Common myeloid progenitor, CD34-positive (primary cell): Measurements from ENCODE around the gene TXNL4A.

Experiments
- CTCF ChIA-PET: fragments of 350-600 bp; sonication (Branson Sonifier 250); formaldehyde crosslinking; loops from one replicate; lab custom pipeline; 2021; ENCODE audit warnings: antibody characterized with exemption; lab: Charles Lee
- POLR2A ChIA-PET: fragments of 350-600 bp; sonication (Branson Sonifier 250); formaldehyde crosslinking; loops from one replicate; lab custom pipeline; 2021; ENCODE audit warnings: antibody characterized with exemption; lab: Charles Lee
- DNase-seq, 3 donors: peaks; one replicate each; pipeline versions ENCODE4 v3.0.0 to v3.0.0-alpha.2; 2013
- H3K27ac ChIP-seq, 2 experiments: 1 replicate in 1 of 2; 2 replicates in 1 of 2; pipeline ENCODE4 v1.7.0; 2013; ENCODE audit warnings: inconsistent platforms in 2 of 2, low read length in 2 of 2, mild to moderate bottlenecking in 2 of 2, low read depth in 1 of 2, moderate library complexity in 1 of 2; ENCODE audit not compliant: severe bottlenecking in 2 of 2, insufficient read depth in 1 of 2, poor library complexity in 1 of 2
- H3K27me3 ChIP-seq, 5 experiments: replicated peaks in 2 of 5; 1 replicate in 3 of 5; 2 replicates in 2 of 5; pipeline versions ENCODE4 v1.6.1 to v1.7.0; 2013; ENCODE audit warnings: low read length in 4 of 5, mild to moderate bottlenecking in 2 of 5, moderate library complexity in 2 of 5, inconsistent platforms in 1 of 5; ENCODE audit not compliant: insufficient read depth in 5 of 5, control insufficient read depth in 4 of 5
- H3K36me3 ChIP-seq, 4 experiments: 1 replicate in 2 of 4; 2 replicates in 2 of 4; pipeline versions ENCODE4 v1.6.1 to v1.7.0; 2013; ENCODE audit warnings: low read length in 3 of 4, control low read depth in 1 of 4, mild to moderate bottlenecking in 1 of 4; ENCODE audit not compliant: control insufficient read depth in 4 of 4, insufficient read depth in 4 of 4
- H3K4me1 ChIP-seq, 4 experiments: 1 replicate in 3 of 4; 2 replicates in 1 of 4; pipeline versions ENCODE4 v1.6.1 to v1.7.1; 2013; ENCODE audit warnings: low read length in 3 of 4, mild to moderate bottlenecking in 3 of 4, control low read depth in 1 of 4, inconsistent platforms in 1 of 4, moderate library complexity in 1 of 4; ENCODE audit not compliant: control insufficient read depth in 4 of 4, insufficient read depth in 4 of 4; ENCODE audit errors: control extremely low read depth in 1 of 4
- H3K4me3 ChIP-seq, 7 experiments: 1 replicate in 4 of 7; 2 replicates in 3 of 7; pipeline versions ENCODE4 v1.5.1 to v1.7.0; 2013; ENCODE audit warnings: mild to moderate bottlenecking in 7 of 7, low read length in 6 of 7, moderate library complexity in 6 of 7, inconsistent platforms in 2 of 7, low read depth in 2 of 7, control low read depth in 1 of 7; ENCODE audit not compliant: insufficient read depth in 4 of 7, control insufficient read depth in 1 of 7; ENCODE audit errors: extremely low read depth in 1 of 7
- H3K9me3 ChIP-seq, 5 experiments: 1 replicate in 4 of 5; 2 replicates in 1 of 5; pipeline versions ENCODE4 v1.6.1 to v1.7.1; 2013; ENCODE audit warnings: low read length in 4 of 5, mild to moderate bottlenecking in 2 of 5, inconsistent platforms in 1 of 5, low read depth in 1 of 5, moderate library complexity in 1 of 5; ENCODE audit not compliant: control insufficient read depth in 4 of 5, insufficient read depth in 2 of 5; ENCODE audit errors: control extremely low read depth in 1 of 5
- WGBS: methylation state at CpG from one replicate; pipeline ENCODE4 v1.1.5; 2013; ENCODE audit not compliant: insufficient coverage; 5-methylcytosine and 5-hydroxymethylcytosine counted together

TXNL4A gene

DNA sequence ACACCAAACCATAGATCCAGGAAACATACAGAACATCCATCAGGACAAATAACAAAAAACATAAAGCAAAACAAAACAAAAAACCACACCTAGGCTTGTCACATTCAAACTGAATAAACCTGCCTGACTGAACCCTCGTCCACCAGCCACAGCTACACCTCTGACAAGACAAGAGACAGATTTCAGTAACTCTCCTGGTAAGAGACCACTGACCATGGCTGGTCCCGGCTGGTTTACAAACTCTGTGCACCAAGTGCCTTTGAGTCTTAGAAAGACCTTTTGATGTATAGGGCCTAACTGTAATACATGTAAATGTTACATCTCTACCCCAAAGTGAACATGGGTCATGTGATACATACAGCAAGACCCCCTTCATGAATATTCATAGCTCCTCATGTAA lies 32.1 kb downstream of the TXNL4A start:
- Histone ChIP-seq H3K36me3 (no peaks in the 10 kb centered on the region), H3K4me1 (peaks cover 0 to 17% (median 12%) of the 10 kb centered on the region in 4 experiments), H3K9me3 (no peaks in the 10 kb centered on the region), H3K27ac (no peak overlapping the region), H3K27me3 (peaks cover 0 to 6% (median 3%) of the 10 kb centered on the region in 5 experiments), H3K4me3 (no peak overlapping the region)
- WGBS = 83% methylated on average over 1 of the region's 2 CpGs
- DNase-seq = no peak
- CTCF ChIA-PET = no interaction called here
- POLR2A ChIA-PET = no interaction called here

DNA sequence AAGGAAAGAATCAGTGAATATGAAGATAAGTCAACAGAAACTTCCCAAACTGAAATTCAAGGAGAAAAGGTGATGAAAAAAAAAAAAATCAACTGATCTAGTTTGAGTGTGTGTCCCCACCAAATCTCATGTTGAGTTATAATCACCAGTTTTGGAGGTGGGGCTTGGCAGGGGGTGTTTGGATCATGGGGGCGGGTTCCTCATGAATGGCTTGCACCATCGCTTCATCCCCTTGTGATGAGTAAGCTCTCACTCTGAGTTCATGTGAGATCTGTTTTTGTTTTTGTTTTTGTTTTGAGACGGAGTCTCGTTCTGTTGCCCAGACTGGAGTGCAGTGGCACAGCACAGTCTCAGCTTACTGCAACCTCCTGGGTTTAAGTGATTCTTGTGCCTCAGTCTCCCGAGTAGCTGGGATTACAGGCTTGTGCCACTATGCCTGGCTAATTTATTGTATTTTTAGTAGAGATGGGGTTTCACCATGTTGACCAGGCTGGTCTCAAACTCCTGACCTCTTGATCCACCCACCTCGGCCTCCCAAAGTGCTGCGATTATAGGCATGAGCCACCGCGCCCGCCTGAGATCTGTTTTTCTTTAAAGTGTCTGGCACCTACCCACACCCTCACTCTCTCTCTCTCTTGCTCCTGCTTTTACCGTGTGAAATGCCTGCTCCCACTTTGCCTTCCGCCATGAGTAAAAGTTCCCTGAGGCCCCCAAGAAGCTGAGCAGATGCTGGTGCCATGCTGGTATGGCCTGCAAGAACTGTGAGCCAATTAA lies 32.9 kb downstream of the TXNL4A start:
- H3K27ac ChIP-seq = no peak overlapping the region
- DNase-seq = no peak
- no peak overlapping the region for H3K4me3 ChIP-seq
- 94% methylated on average over 8 of the region's 12 CpGs for WGBS
- peaks cover 0 to 6% (median 3%) of the 10 kb centered on the region in 5 experiments for H3K27me3 ChIP-seq
- POLR2A ChIA-PET = interaction anchor here (0.6 kb wide), 1 partner anchor 43 kb away, joined by 3 read pairs; no protein-coding TSS in a partner anchor
- H3K4me1 ChIP-seq = peaks cover 0 to 17% (median 13%) of the 10 kb centered on the region in 4 experiments
- CTCF ChIA-PET = interaction anchor here (1.3 kb wide), 1 partner anchor 10 kb away, joined by 3 read pairs; no protein-coding TSS in a partner anchor
- no peaks in the 10 kb centered on the region for H3K9me3 ChIP-seq
- H3K36me3 ChIP-seq = no peaks in the 10 kb centered on the region

GRCh38 chr18:79954791-79955190 lies 33.6 kb downstream of the TXNL4A start:
- no peak overlapping the region for H3K27ac ChIP-seq
- DNase-seq = peak in 1 of 3 donors; percentile 36
- H3K9me3 ChIP-seq = no peaks in the 10 kb centered on the region
- H3K27me3 ChIP-seq = peaks cover 0 to 6% (median 3%) of the 10 kb centered on the region in 5 experiments
- H3K4me1 ChIP-seq = peaks cover 2 to 21% (median 18%) of the 10 kb centered on the region in 4 experiments
- no peaks in the 10 kb centered on the region for H3K36me3 ChIP-seq
- ChIA-PET CTCF (interaction anchor here (1.0 to 1.3 kb wide), 2 partner anchors 10 to 163 kb away, joined by 3 read pairs; no protein-coding TSS in a partner anchor), POLR2A (interaction anchor here (0.6 kb wide), 1 partner anchor 151 kb away, joined by 7 read pairs; no protein-coding TSS in a partner anchor)
- 68% methylated on average over 5 of the region's 5 CpGs for WGBS
- H3K4me3 ChIP-seq = no peak overlapping the region

- H3K4me3 ChIP-seq = no peak overlapping the region
- H3K36me3 ChIP-seq = peaks cover 0 to under 1% (median under 1%) of the 10 kb centered on the region in 4 experiments
- peak in 1 of 3 donors; percentile 27 for DNase-seq
- peaks cover 6 to 26% (median 24%) of the 10 kb centered on the region in 4 experiments for H3K4me1 ChIP-seq
- ChIA-PET CTCF (interaction anchor here (1.0 kb wide), 1 partner anchor 162 kb away, joined by 3 read pairs; no protein-coding TSS in a partner anchor), POLR2A (interaction anchor here (0.6 kb wide), 1 partner anchor 152 kb away, joined by 7 read pairs; no protein-coding TSS in a partner anchor)
- 92% methylated on average over 10 of the region's 10 CpGs for WGBS
- H3K27ac ChIP-seq = no peak overlapping the region
- H3K9me3 ChIP-seq = no peaks in the 10 kb centered on the region
- H3K27me3 ChIP-seq = peaks cover 0 to 6% (median 3%) of the 10 kb centered on the region in 5 experiments
Measured at GRCh38 chr18:79953971-79954651, 34.3 kb downstream of the TXNL4A start.

GRCh38 chr18:79952996-79953559 lies 35.3 kb downstream of the TXNL4A start:
- 96% methylated on average over 23 of the region's 24 CpGs for WGBS
- DNase-seq = no peak
- ChIA-PET POLR2A (interaction anchor here (1.0 kb wide), 1 partner anchor 11 kb away, joined by 3 read pairs; no protein-coding TSS in a partner anchor), CTCF (interaction anchor here (0.6 kb wide), 1 partner anchor 160 kb away, joined by 6 read pairs; no protein-coding TSS in a partner anchor)
- Histone ChIP-seq H3K27me3 (peaks cover 0 to 6% (median 3%) of the 10 kb centered on the region in 5 experiments), H3K4me3 (no peak overlapping the region), H3K36me3 (peaks cover 0 to 10% (median 3%) of the 10 kb centered on the region in 4 experiments), H3K27ac (no peak overlapping the region), H3K9me3 (no peaks in the 10 kb centered on the region), H3K4me1 (peaks cover 8 to 32% (median 28%) of the 10 kb centered on the region in 4 experiments)

DNA sequence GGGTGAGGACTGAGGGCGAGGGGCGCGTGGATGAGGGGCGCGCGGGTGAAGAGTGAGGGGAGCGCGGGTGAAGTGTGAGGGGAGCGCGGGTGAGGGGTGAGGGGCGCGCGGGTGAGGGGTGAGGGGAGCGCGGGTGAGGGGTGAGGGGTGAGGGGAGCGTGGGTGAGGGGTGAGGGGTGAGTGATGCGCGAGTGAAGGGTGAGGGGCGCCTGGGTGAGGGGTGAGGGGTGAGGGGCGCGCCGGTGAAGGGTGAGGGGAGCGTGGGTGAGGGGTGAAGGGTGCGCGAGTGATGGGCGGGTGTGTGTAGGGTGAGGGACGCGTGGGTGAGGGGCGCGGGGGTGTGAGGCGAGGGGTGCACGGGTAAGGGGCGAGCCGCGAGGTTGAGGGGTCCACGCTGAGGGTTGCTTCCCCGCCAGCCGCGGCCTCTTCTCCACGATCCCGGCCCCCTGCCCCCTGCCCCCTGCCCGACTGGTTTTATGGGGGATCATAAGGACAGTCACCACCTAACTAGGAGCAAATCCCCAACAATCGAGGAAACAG lies 35.8 kb downstream of the TXNL4A start:
- Histone ChIP-seq H3K4me1 (peaks cover 8 to 32% (median 28%) of the 10 kb centered on the region in 4 experiments), H3K4me3 (peak overlapping the region in 6 of 7 experiments; percentile 74 to 93 (median 78)), H3K9me3 (no peaks in the 10 kb centered on the region), H3K27me3 (peaks cover 0 to 6% (median 3%) of the 10 kb centered on the region in 5 experiments), H3K36me3 (peaks cover 0 to 16% (median 5%) of the 10 kb centered on the region in 4 experiments), H3K27ac (no peak overlapping the region)
- no peak for DNase-seq
- 34% methylated on average over 14 of the region's 43 CpGs for WGBS
- ChIA-PET CTCF (interaction anchor here (0.6 to 1.9 kb wide), 3 partner anchors 9 to 159 kb away, joined by 3 to 6 read pairs (median 5); no protein-coding TSS in a partner anchor), POLR2A (interaction anchor here (1.0 to 1.7 kb wide), 2 partner anchors 11 to 12 kb away, joined by 3 to 5 read pairs; partner anchors contain the start of gene HSBP1L1)
